SU-DHL-6 (cell line): ENCODE results near the gene KCNK13.

Experiments
- H2AFZ ChIP-seq: fragments of 200-600 bp; sonication (generic); 2 replicates; pipeline ENCODE4 v1.6.1; 2014; ENCODE audit warnings: low read depth, mild to moderate bottlenecking, moderate library complexity, mixed read lengths, antibody characterized with exemption, low read length; ENCODE audit not compliant: severe bottlenecking
- H3F3A ChIP-seq: fragments of 200-600 bp; shearing (Covaris generic); 2 replicates; pipeline ENCODE4 v1.6.0; 2016; ENCODE audit warnings: antibody characterized with exemption, mild to moderate bottlenecking; ENCODE audit not compliant: insufficient read depth
- H3K27ac ChIP-seq: fragments of 200-600 bp; sonication (generic); 2 replicates; pipeline ENCODE4 v1.5.1; 2016; ENCODE audit warnings: low read depth, mild to moderate bottlenecking, low read length, moderate library complexity, mixed read lengths
- H3K27me3 ChIP-seq: fragments of 200-600 bp; sonication (generic), shearing (Covaris generic); 2 replicates; pipeline ENCODE4 v1.6.0; 2014; ENCODE audit warnings: mild to moderate bottlenecking, low read length
- H3K36me3 ChIP-seq: fragments of 200-600 bp; sonication (generic); 2 replicates; pipeline ENCODE4 v1.6.1; 2014; ENCODE audit warnings: mild to moderate bottlenecking, low read length, mixed read lengths
- H3K4me2 ChIP-seq: fragments of 300-600, 200-600 bp; shearing (Covaris generic), sonication (generic); 2 replicates; pipeline ENCODE4 v1.6.0; 2014; ENCODE audit warnings: low read length, low read depth, mild to moderate bottlenecking; ENCODE audit not compliant: poor library complexity, severe bottlenecking
- H3K4me3 ChIP-seq: fragments of 200-600 bp; sonication (generic); 2 replicates; pipeline ENCODE4 v1.5.1; 2014; ENCODE audit warnings: antibody characterized with exemption, low read length, mild to moderate bottlenecking, mixed read lengths; ENCODE audit not compliant: insufficient read depth, poor library complexity, severe bottlenecking
- H3K79me2 ChIP-seq: fragments of 200-600 bp; sonication (generic); 2 replicates; pipeline ENCODE4 v1.6.1; 2014; ENCODE audit warnings: mild to moderate bottlenecking, low read length, moderate library complexity; ENCODE audit not compliant: insufficient read depth
- H3K9ac ChIP-seq: fragments of 200-600 bp; sonication (generic); 2 replicates; pipeline ENCODE4 v1.7.0; 2014; ENCODE audit warnings: mild to moderate bottlenecking, low read length
- H3K9me2 ChIP-seq: fragments of 200-600 bp; sonication (generic); replicated peaks from 2 replicates; pipeline ENCODE4 v1.6.1; 2014; ENCODE audit warnings: low read length; ENCODE audit not compliant: insufficient read depth
- H3K9me3 ChIP-seq: fragments of 200-600 bp; sonication (generic); 2 replicates; pipeline ENCODE4 v1.6.1; 2014; ENCODE audit warnings: low read length, mixed read lengths; ENCODE audit not compliant: insufficient read depth
- H4K20me1 ChIP-seq: fragments of 200-600 bp; sonication (generic); 2 replicates; pipeline ENCODE4 v1.6.1; 2014; ENCODE audit warnings: low read depth, mild to moderate bottlenecking, antibody characterized with exemption, low read length, moderate library complexity, mixed read lengths
- EZH2phosphoT487 ChIP-seq: fragments of 200-600 bp; sonication (generic), shearing (Covaris generic); conservative IDR thresholded peaks from 2 replicates; pipeline ENCODE4 v1.6.1; 2018; ENCODE audit warnings: mild to moderate bottlenecking, antibody characterized with exemption, low read length, moderate library complexity, mixed read lengths
- TF ChIP-seq, protein P1 (sequence below): fragments of 200-600 bp; sonication (generic); IDR thresholded peaks from one replicate; pipeline ENCODE4 v1.5.1; 2017; ENCODE audit warnings: antibody characterized with exemption, mild to moderate bottlenecking, low read length, moderate library complexity; ENCODE audit not compliant: insufficient read depth, poor library complexity, severe bottlenecking

The KCNK13 gene

GRCh38 chr14:90168425-90169105 is 106.8 kb downstream of the KCNK13 start:
- H3K9ac ChIP-seq = no peak overlapping the region
- H3K27ac ChIP-seq = no peak overlapping the region
- H3K9me3 ChIP-seq = no peaks in the 10 kb centered on the region
- H3F3A ChIP-seq = no peaks in the 10 kb centered on the region
- no peak overlapping the region for H3K4me3 ChIP-seq
- no peaks in the 10 kb centered on the region for H4K20me1 ChIP-seq
- no peak for TF ChIP-seq EZH2phosphoT487
- TF ChIP-seq, protein P1, sequence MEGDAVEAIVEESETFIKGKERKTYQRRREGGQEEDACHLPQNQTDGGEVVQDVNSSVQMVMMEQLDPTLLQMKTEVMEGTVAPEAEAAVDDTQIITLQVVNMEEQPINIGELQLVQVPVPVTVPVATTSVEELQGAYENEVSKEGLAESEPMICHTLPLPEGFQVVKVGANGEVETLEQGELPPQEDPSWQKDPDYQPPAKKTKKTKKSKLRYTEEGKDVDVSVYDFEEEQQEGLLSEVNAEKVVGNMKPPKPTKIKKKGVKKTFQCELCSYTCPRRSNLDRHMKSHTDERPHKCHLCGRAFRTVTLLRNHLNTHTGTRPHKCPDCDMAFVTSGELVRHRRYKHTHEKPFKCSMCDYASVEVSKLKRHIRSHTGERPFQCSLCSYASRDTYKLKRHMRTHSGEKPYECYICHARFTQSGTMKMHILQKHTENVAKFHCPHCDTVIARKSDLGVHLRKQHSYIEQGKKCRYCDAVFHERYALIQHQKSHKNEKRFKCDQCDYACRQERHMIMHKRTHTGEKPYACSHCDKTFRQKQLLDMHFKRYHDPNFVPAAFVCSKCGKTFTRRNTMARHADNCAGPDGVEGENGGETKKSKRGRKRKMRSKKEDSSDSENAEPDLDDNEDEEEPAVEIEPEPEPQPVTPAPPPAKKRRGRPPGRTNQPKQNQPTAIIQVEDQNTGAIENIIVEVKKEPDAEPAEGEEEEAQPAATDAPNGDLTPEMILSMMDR = no peak
- no peaks in the 10 kb centered on the region for H3K79me2 ChIP-seq
- no peak overlapping the region for H2AFZ ChIP-seq
- no peak overlapping the region for H3K4me2 ChIP-seq
- no peaks in the 10 kb centered on the region for H3K36me3 ChIP-seq
- H3K9me2 ChIP-seq = no peaks in the 10 kb centered on the region
- no peaks in the 10 kb centered on the region for H3K27me3 ChIP-seq

DNA sequence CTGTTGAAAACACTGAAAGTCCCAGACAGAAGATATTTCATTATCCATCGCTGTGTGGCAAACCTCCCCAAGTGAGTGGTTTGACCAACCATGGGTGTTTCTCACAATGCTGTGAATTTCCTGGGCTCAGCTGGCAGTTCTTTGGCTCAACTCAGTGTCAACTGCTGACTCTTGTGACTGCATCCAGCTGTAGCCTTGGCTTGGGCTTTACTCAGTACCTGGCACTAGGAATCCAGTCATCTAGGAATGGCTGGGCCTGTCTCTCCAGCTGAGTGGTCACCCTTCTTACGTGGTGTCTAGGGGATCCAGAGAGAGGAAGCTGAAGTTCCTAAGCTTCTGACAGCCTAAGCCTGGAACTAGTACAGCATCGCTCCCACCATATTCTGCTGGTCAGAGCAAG is 113.8 kb downstream of the KCNK13 start:
- H3K36me3 ChIP-seq = no peaks in the 10 kb centered on the region
- H3F3A ChIP-seq = no peaks in the 10 kb centered on the region
- H3K4me2 ChIP-seq = no peak overlapping the region
- H4K20me1 ChIP-seq = no peaks in the 10 kb centered on the region
- no peaks in the 10 kb centered on the region for H3K9me3 ChIP-seq
- no peaks in the 10 kb centered on the region for H3K27me3 ChIP-seq
- no peaks in the 10 kb centered on the region for H3K9me2 ChIP-seq
- no peaks in the 10 kb centered on the region for H3K79me2 ChIP-seq
- H3K9ac ChIP-seq = no peak overlapping the region
- no peak overlapping the region for H3K4me3 ChIP-seq
- no peak overlapping the region for H2AFZ ChIP-seq
- H3K27ac ChIP-seq = no peak overlapping the region
- TF ChIP-seq, protein P1 = no peak
- no peak for TF ChIP-seq EZH2phosphoT487

GRCh38 chr14:90177539-90178189 is 115.9 kb downstream of the KCNK13 start:
- H3K9me2 ChIP-seq = no peaks in the 10 kb centered on the region
- no peak overlapping the region for H3K4me2 ChIP-seq
- no peaks in the 10 kb centered on the region for H4K20me1 ChIP-seq
- H3K79me2 ChIP-seq = no peaks in the 10 kb centered on the region
- H3K27me3 ChIP-seq = no peaks in the 10 kb centered on the region
- H3F3A ChIP-seq = no peaks in the 10 kb centered on the region
- no peaks in the 10 kb centered on the region for H3K9me3 ChIP-seq
- H3K9ac ChIP-seq = no peak overlapping the region
- H3K27ac ChIP-seq = no peak overlapping the region
- no peak overlapping the region for H3K4me3 ChIP-seq
- H3K36me3 ChIP-seq = no peaks in the 10 kb centered on the region
- no peak for TF ChIP-seq EZH2phosphoT487
- H2AFZ ChIP-seq = no peak overlapping the region

- H3K36me3 ChIP-seq = no peaks in the 10 kb centered on the region
- no peak for TF ChIP-seq EZH2phosphoT487
- TF ChIP-seq, protein P1 = no peak
Observed at GRCh38 chr14:90179357-90179756, 117.6 kb downstream of the KCNK13 start.

More at GRCh38 chr14:90179357-90179756, 117.6 kb downstream of the KCNK13 start:
- H3K27me3 ChIP-seq = no peaks in the 10 kb centered on the region
- H3K4me2 ChIP-seq = no peak overlapping the region
- H3K9ac ChIP-seq = no peak overlapping the region
- H3K27ac ChIP-seq = no peak overlapping the region
- no peaks in the 10 kb centered on the region for H4K20me1 ChIP-seq
- no peaks in the 10 kb centered on the region for H3F3A ChIP-seq
- H3K9me3 ChIP-seq = no peaks in the 10 kb centered on the region
- H2AFZ ChIP-seq = no peak overlapping the region
- H3K4me3 ChIP-seq = no peak overlapping the region
- H3K79me2 ChIP-seq = no peaks in the 10 kb centered on the region
- no peaks in the 10 kb centered on the region for H3K9me2 ChIP-seq
